HCT116 (cell line): ENCODE data around the gene EHD1. TPM values are rescaled to one million over a fixed set of nuclear protein-coding genes. Genes with fewer than 3 reads are reported as not detected.

Experiments
- ATAC-seq: fragments of 200-7000 bp; cut with Tn5 transposase; 2 replicates; pipeline ENCODE4 v1.9.1; 2020; ENCODE audit warnings: mild to moderate bottlenecking, moderate library complexity
- BruUV-seq: library from RNA; stranded (reverse); fragments of 400-500 nt; replicated peaks from 2 replicates; lab custom pipeline; 2021; lab: Mats Ljungman, UMichigan
- CTCF ChIA-PET: fragments of 300-600 bp; sonication (Branson Sonifier 250); formaldehyde crosslinking; loops from one replicate; lab custom pipeline; 2021; ENCODE audit warnings: antibody characterized with exemption; lab: Charles Lee
- POLR2A ChIA-PET: fragments of 300-600, 350-600 bp; sonication (Branson Sonifier 250); formaldehyde crosslinking; loops from one replicate; lab custom pipeline; 2021; ENCODE audit warnings: antibody characterized with exemption; lab: Charles Lee
- RAD21 ChIA-PET, 2 experiments: fragments of 300-600 bp; sonication (Branson Sonifier 250); formaldehyde crosslinking; loops; one replicate each; lab custom pipeline; 2023; ENCODE audit warnings: low total read pairs in 2 of 2; ENCODE audit not compliant: uncharacterized antibody in 2 of 2, unreplicated experiment in 2 of 2, low non-redundant PET in 1 of 2; lab: Charles Lee
- DNase-seq: peaks from one replicate; pipeline ENCODE4 v3.0.0-alpha.2; 2010; ENCODE audit warnings: low read depth, low spot score
- H2AFZ ChIP-seq: fragments of 200-600 bp; shearing (Covaris generic), sonication (generic); 2 replicates; pipeline ENCODE4 v1.6.1; 2017; ENCODE audit warnings: low read depth, mixed run types, mixed read lengths, antibody characterized with exemption, low read length; ENCODE audit not compliant: poor library complexity, severe bottlenecking
- H3K27ac ChIP-seq: 2 replicates; pipeline ENCODE4 v1.5.1; 2012; ENCODE audit warnings: low read depth, low read length
- H3K27me3 ChIP-seq: fragments of 200-600 bp; sonication (generic); 2 replicates; pipeline ENCODE4 v1.6.1; 2016; ENCODE audit warnings: mixed run types, low read length, mixed read lengths; ENCODE audit not compliant: insufficient read depth
- H3K36me3 ChIP-seq, 2 experiments: fragments of 200-500 bp in 1 of 2; fragments of 200-600 bp in 1 of 2; sonication (Bioruptor generic) in 1 of 2; sonication (generic) in 1 of 2; 2 replicates each; pipeline versions ENCODE4 v1.5.1 to v1.6.1; 2014 to 2016; ENCODE audit warnings: low read length in 2 of 2, inconsistent platforms in 1 of 2, mixed read lengths in 1 of 2, mixed run types in 1 of 2; ENCODE audit not compliant: insufficient read depth in 2 of 2, control insufficient read depth in 1 of 2
- H3K4me1 ChIP-seq, 2 experiments: fragments of 200-600 bp in 1 of 2; sonication (generic) in 1 of 2; 2 replicates each; pipeline versions ENCODE4 v1.5.1 to v1.6.1; 2012 to 2017; ENCODE audit warnings: low read length in 2 of 2, inconsistent platforms in 1 of 2, mild to moderate bottlenecking in 1 of 2, mixed read lengths in 1 of 2, mixed run types in 1 of 2, moderate library complexity in 1 of 2; ENCODE audit not compliant: insufficient read depth in 2 of 2, control insufficient read depth in 1 of 2
- H3K4me2 ChIP-seq: fragments of 200-600 bp; sonication (generic); 2 replicates; pipeline ENCODE4 v1.6.1; 2017; ENCODE audit warnings: mixed run types, low read length, mixed read lengths
- H3K4me3 ChIP-seq, 2 experiments: fragments of 200-600 bp in 1 of 2; sonication (generic) in 1 of 2; replicated peaks in 1 of 2; 2 replicates each; pipeline ENCODE4 v1.5.1; 2011 to 2016; ENCODE audit warnings: low read length in 2 of 2, control low read depth in 1 of 2, low read depth in 1 of 2, mild to moderate bottlenecking in 1 of 2, mixed read lengths in 1 of 2, mixed run types in 1 of 2
- H3K79me2 ChIP-seq: fragments of 200-600 bp; sonication (generic); 2 replicates; pipeline ENCODE4 v1.6.1; 2017; ENCODE audit warnings: mild to moderate bottlenecking, mixed run types, low read length, moderate library complexity, mixed read lengths; ENCODE audit not compliant: insufficient read depth
- H3K9ac ChIP-seq: fragments of 200-600 bp; sonication (generic); 2 replicates; pipeline ENCODE4 v1.6.1; 2016; ENCODE audit warnings: low read length, mixed read lengths
- H3K9me2 ChIP-seq: fragments of 200-600 bp; sonication (generic), shearing (Covaris generic); 2 replicates; pipeline ENCODE4 v1.6.1; 2017; ENCODE audit warnings: mixed run types, mild to moderate bottlenecking, moderate library complexity; ENCODE audit not compliant: insufficient read depth
- H3K9me3 ChIP-seq, 2 experiments: fragments of 200-500 bp in 1 of 2; fragments of 200-600 bp in 1 of 2; sonication (Bioruptor generic) in 1 of 2; sonication (generic) in 1 of 2; 2 replicates each; pipeline ENCODE4 v1.6.1; 2014 to 2017; ENCODE audit warnings: low read length in 2 of 2, mixed read lengths in 2 of 2, inconsistent platforms in 1 of 2, low read depth in 1 of 2, mild to moderate bottlenecking in 1 of 2, mixed run types in 1 of 2, moderate library complexity in 1 of 2; ENCODE audit not compliant: control insufficient read depth in 1 of 2, insufficient read depth in 1 of 2
- H4K20me1 ChIP-seq: fragments of 200-600 bp; sonication (generic), shearing (Covaris generic); 2 replicates; pipeline ENCODE4 v1.6.1; 2017; ENCODE audit warnings: mixed run types, mild to moderate bottlenecking, moderate library complexity; ENCODE audit not compliant: insufficient read depth
- ATF3 ChIP-seq: IDR thresholded peaks from 2 replicates; pipeline ENCODE4 v1.6.1; 2012
- CBX3 ChIP-seq: IDR thresholded peaks from 2 replicates; pipeline ENCODE4 v1.6.1; 2012; ENCODE audit warnings: low read depth
- CEBPB ChIP-seq: IDR thresholded peaks from 2 replicates; pipeline ENCODE4 v1.6.1; 2012; ENCODE audit warnings: low read depth
- ELF1 ChIP-seq: IDR thresholded peaks from 2 replicates; pipeline ENCODE4 v1.6.1; 2012; ENCODE audit warnings: low read depth, borderline replicate concordance
- EZH2phosphoT487 ChIP-seq: fragments of 200-600 bp; IDR thresholded peaks from 2 replicates; pipeline ENCODE4 v1.6.1; 2018; ENCODE audit warnings: antibody characterized with exemption, borderline replicate concordance
- FOSL1 ChIP-seq: IDR thresholded peaks from 2 replicates; pipeline ENCODE4 v1.6.1; 2012; ENCODE audit warnings: low read depth
- JUND ChIP-seq: IDR thresholded peaks from 2 replicates; pipeline ENCODE4 v1.6.1; 2012
- MAX ChIP-seq: IDR thresholded peaks from 2 replicates; pipeline ENCODE4 v1.6.1; 2012
- POLR2AphosphoS5 ChIP-seq: IDR thresholded peaks from 2 replicates; pipeline ENCODE4 v1.6.1; 2011; ENCODE audit warnings: mild to moderate bottlenecking, low read depth, low read length, moderate library complexity
- RAD21 ChIP-seq: IDR thresholded peaks from 2 replicates; pipeline ENCODE4 v1.6.1; 2012; ENCODE audit warnings: low read depth, mild to moderate bottlenecking
- REST ChIP-seq: IDR thresholded peaks from 2 replicates; pipeline ENCODE4 v1.6.1; 2012; ENCODE audit warnings: low read depth
- SIN3A ChIP-seq: IDR thresholded peaks from 2 replicates; pipeline ENCODE4 v1.6.1; 2012; ENCODE audit warnings: low read depth
- SP1 ChIP-seq: IDR thresholded peaks from 2 replicates; pipeline ENCODE4 v1.6.1; 2012; ENCODE audit warnings: low read depth
- TCF7L2 ChIP-seq: IDR thresholded peaks from 2 replicates; pipeline ENCODE4 v1.7.0; 2011; ENCODE audit warnings: borderline replicate concordance, inconsistent platforms; ENCODE audit not compliant: insufficient read depth, insufficient read length; ENCODE audit errors: extremely low read depth
- YY1 ChIP-seq: IDR thresholded peaks from 2 replicates; pipeline ENCODE4 v1.6.1; 2011; ENCODE audit warnings: low read length, low read depth, moderate library complexity, mild to moderate bottlenecking; ENCODE audit not compliant: insufficient replicate concordance; ENCODE audit errors: extremely low read depth
- ZFX ChIP-seq: fragments of 450-650 bp; IDR thresholded peaks from 2 replicates; pipeline ENCODE4 v1.6.1; 2017
- ZNF274 ChIP-seq: fragments of 200-500 bp; sonication (Bioruptor generic); IDR thresholded peaks from 2 replicates; pipeline ENCODE4 v1.6.1; 2014; ENCODE audit warnings: mild to moderate bottlenecking, low read depth, low read length, inconsistent platforms
- intact Hi-C: fragments of 100-400 bp; cut with micrococcal nuclease; formaldehyde crosslinking; loops from 2 replicates; pipeline ENCODE4 v1.10.0; 2022
- total RNA-seq: library from RNA; stranded (reverse); gene quantifications from one replicate; pipeline ENCODE4 v1.2.1, GENCODE V29; 2021; ENCODE audit not compliant: unreplicated experiment

Gene EHD1
- total RNA-seq, 1 experiment from 2014 or later, result 48.1 TPM

- peaks cover 6 to 18% of the 10 kb centered on the region in 2 experiments; a peak in 3 of 4 replicates for H3K36me3 ChIP-seq
- intact Hi-C loops, result no loop called here
- ChIA-PET CTCF (interaction anchor here (1.2 to 1.7 kb wide), 2 partner anchors 16 to 23 kb away, joined by 3 to 6 read pairs; no protein-coding TSS in a partner anchor), POLR2A (interaction anchor here (0.8 to 2.2 kb wide), 5 partner anchors 8 to 17 kb away, joined by 3 to 8 read pairs (median 3); no protein-coding TSS in a partner anchor), RAD21 (no interaction called here)
- no peak overlapping the region; the same call in 1 of the 2 replicates for H3K27ac ChIP-seq
- BruUV-seq, result no TSS peak
- DNase-seq (no peak), ATAC-seq (no peak)
- H3K9ac ChIP-seq, result no peak overlapping the region
- H2AFZ ChIP-seq, result no peak overlapping the region
- no peaks in the 10 kb centered on the region for H3K9me2 ChIP-seq
- H3K4me2 ChIP-seq, result no peak overlapping the region
- TF ChIP-seq ZFX, result no peak
- no peak for TF ChIP-seq EZH2phosphoT487
- TF ChIP-seq FOSL1, result no peak
- TF ChIP-seq ZNF274, result no peak
- no peak for TF ChIP-seq JUND
- no peak for TF ChIP-seq SP1
- no peak for TF ChIP-seq YY1
- TF ChIP-seq POLR2AphosphoS5, result no peak
- no peak for TF ChIP-seq RAD21
- TF ChIP-seq CBX3, result no peak
- no peak for TF ChIP-seq ATF3
- no peak for TF ChIP-seq MAX
- TF ChIP-seq REST, result no peak
- no peak for TF ChIP-seq CEBPB
- no peak for TF ChIP-seq SIN3A
- no peak for TF ChIP-seq TCF7L2
- no peak for TF ChIP-seq ELF1
- no peaks in the 10 kb centered on the region for H3K27me3 ChIP-seq
- peaks cover 6 to 78% of the 10 kb centered on the region in 2 experiments; a peak in 3 of 4 replicates for H3K4me1 ChIP-seq
- no peaks in the 10 kb centered on the region for H3K9me3 ChIP-seq
- no peaks in the 10 kb centered on the region for H4K20me1 ChIP-seq
- peaks cover 90% of the 10 kb centered on the region for H3K79me2 ChIP-seq
- no peak overlapping the region for H3K4me3 ChIP-seq
These were observed 13.7 kb downstream of the EHD1 start for GRCh38 chr11:64864473-64865285.
